ENCODE measurements around the gene AKNA. TPM values are rescaled to one million over a fixed set of nuclear protein-coding genes. Genes with fewer than 3 reads are reported as not detected.

Gene AKNA
- polyA plus RNA-seq, 3 donors, result 3.3 to 147 (median 7.3) TPM

- H3K79me2 ChIP-seq (ENCODE audit: insufficient read depth, low read length), result no peaks in the 10 kb centered on the region
- H3K4me2 ChIP-seq (replicated peaks; ENCODE audit: extremely low read depth, low read length, poor library complexity, severe bottlenecking), result no peak overlapping the region
- no peaks in the 10 kb centered on the region for H4K20me1 ChIP-seq (ENCODE audit: insufficient read depth, low read length)
- TF ChIP-seq CTCF (IDR thresholded peaks at IDR 0.05), result no peak
- Mint-ChIP-seq H3K27me3 (ENCODE audit: low read depth in 3 of 3) (peaks cover 0 to 4% (median 2%) of the 10 kb centered on the region in 3 donors), H3K4me3 (no peak overlapping the region), H3K4me1 (peaks cover 38% of the 10 kb centered on the region), H3K9me3 (peaks cover 8 to 21% (median 16%) of the 10 kb centered on the region in 7 donors), H3K27ac (peak overlapping the region in 1 of 7 donors; percentile 71), H3K36me3 (peaks cover 0 to 14% of the 10 kb centered on the region in 2 donors)
- no peaks in the 10 kb centered on the region for H3K36me3 ChIP-seq (replicated peaks in 1 of 2; ENCODE audit: control insufficient read depth in 1 of 2, insufficient read depth in 2 of 2, low read length in 2 of 2)
- WGBS (ENCODE audit: insufficient coverage), result 89% methylated on average over 2 of the region's 2 CpGs
- H3K9me3 ChIP-seq (replicated peaks in 1 of 2; ENCODE audit: control insufficient read depth in 1 of 2, insufficient read depth in 1 of 2, low read length in 2 of 2), result peaks cover 14 to 17% of the 10 kb centered on the region in 2 donors
- no peak overlapping the region for H2AFZ ChIP-seq (ENCODE audit: insufficient read depth, low read depth, low read length, poor library complexity, severe bottlenecking)
- peaks cover 20 to 36% of the 10 kb centered on the region in 2 donors for H3K4me1 ChIP-seq (ENCODE audit: control insufficient read depth in 1 of 2, insufficient read depth in 2 of 2, low read length in 2 of 2)
- H3K27me3 ChIP-seq (ENCODE audit: control insufficient read depth in 2 of 2, insufficient read depth in 2 of 2, low read length in 2 of 2), result no peaks in the 10 kb centered on the region
- H3K9ac ChIP-seq (ENCODE audit: insufficient read depth, low read length, poor library complexity, severe bottlenecking), result no peak overlapping the region
- H3K4me3 ChIP-seq (replicated peaks in 1 of 3; ENCODE audit: low read depth in 2 of 3, low read length in 3 of 3), result no peak overlapping the region
- intact Hi-C loops (cut with micrococcal nuclease), result no loop called here
- DNase-seq, result peak in 1 of 3 donors; percentile 29
- peak overlapping the region in 1 of 2 donors; percentile 46 for H3K27ac ChIP-seq (ENCODE audit: low read depth in 1 of 2, low read length in 2 of 2)
These were observed 26.6 kb upstream of the AKNA start for GRCh38 chr9:114414346-114414745.

- Histone ChIP-seq H2AFZ (ENCODE audit: insufficient read depth, low read depth, low read length, poor library complexity, severe bottlenecking) (peak overlapping the region; percentile 52), H3K4me1 (ENCODE audit: control insufficient read depth in 1 of 2, insufficient read depth in 2 of 2, low read length in 2 of 2) (peaks cover 20 to 39% of the 10 kb centered on the region in 2 donors), H3K27ac (ENCODE audit: low read depth in 1 of 2, low read length in 2 of 2) (peak overlapping the region; percentile 17 to 46), H3K36me3 (replicated peaks in 1 of 2; ENCODE audit: control insufficient read depth in 1 of 2, insufficient read depth in 2 of 2, low read length in 2 of 2) (no peaks in the 10 kb centered on the region), H3K4me3 (replicated peaks in 1 of 3; ENCODE audit: low read depth in 2 of 3, low read length in 3 of 3) (no peak overlapping the region), H3K27me3 (ENCODE audit: control insufficient read depth in 2 of 2, insufficient read depth in 2 of 2, low read length in 2 of 2) (no peaks in the 10 kb centered on the region), H3K79me2 (ENCODE audit: insufficient read depth, low read length) (no peaks in the 10 kb centered on the region), H3K9me3 (replicated peaks in 1 of 2; ENCODE audit: control insufficient read depth in 1 of 2, insufficient read depth in 1 of 2, low read length in 2 of 2) (peaks cover 14 to 17% of the 10 kb centered on the region in 2 donors), H4K20me1 (ENCODE audit: insufficient read depth, low read length) (no peaks in the 10 kb centered on the region), H3K4me2 (replicated peaks; ENCODE audit: extremely low read depth, low read length, poor library complexity, severe bottlenecking) (no peak overlapping the region), H3K9ac (ENCODE audit: insufficient read depth, low read length, poor library complexity, severe bottlenecking) (no peak overlapping the region)
- H3K9me3 Mint-ChIP-seq, result peaks cover 8 to 21% (median 16%) of the 10 kb centered on the region in 7 donors
- peaks cover 42% of the 10 kb centered on the region for H3K4me1 Mint-ChIP-seq
- H3K36me3 Mint-ChIP-seq, result peaks cover 0 to 14% of the 10 kb centered on the region in 2 donors
- H3K27ac Mint-ChIP-seq, result peak overlapping the region in 5 of 7 donors; percentile 16 to 71 (median 23)
- intact Hi-C loops (cut with micrococcal nuclease), result no loop called here
- 24% methylated on average over 5 of the region's 5 CpGs for WGBS (ENCODE audit: insufficient coverage)
- H3K27me3 Mint-ChIP-seq (ENCODE audit: low read depth in 3 of 3), result peaks cover 0 to 4% (median 2%) of the 10 kb centered on the region in 3 donors
- DNase-seq, result peak in 2 of 3 donors; percentile 25 to 44
- H3K4me3 Mint-ChIP-seq, result no peak overlapping the region
- no peak for TF ChIP-seq CTCF (IDR thresholded peaks at IDR 0.05)
These were observed 26.1 kb upstream of the AKNA start for GRCh38 chr9:114413861-114414301.
